Activated CD8-positive, alpha-beta memory T cell treated with anti-CD3 and anti-CD28 coated beads, Interleukin-2, amount 10 ng/mL, durations not matched to agents 7 days and 5 days (primary cell): ENCODE results near the gene FPR1. TPM values are rescaled to one million over a fixed set of nuclear protein-coding genes. Genes with fewer than 3 reads are reported as not detected.
A peak's percentile ranks its signal among the peaks of the same experiment; 100 is the strongest.

ENCODE experiments used
- ATAC-seq: fragments of 150-1000 bp; cut with Tn5 transposase; one replicate; pipeline ENCODE4 v1.10.0; 2021; ENCODE audit warnings: moderate library complexity
- CTCF ChIA-PET: fragments of 350-600 bp; sonication (Branson Sonifier 250); formaldehyde crosslinking; loops from one replicate; lab custom pipeline; 2021; ENCODE audit warnings: antibody characterized with exemption; lab: Charles Lee
- DNase-seq: peaks from one replicate; pipeline ENCODE4 v3.0.0-alpha.2; 2020
- H3K27ac Mint-ChIP-seq: one replicate; pipeline ENCODE4 v1.8.0; 2021; ENCODE audit warnings: mild to moderate bottlenecking, mixed read lengths
- H3K27me3 Mint-ChIP-seq: one replicate; pipeline ENCODE4 v1.8.0; 2021; ENCODE audit warnings: mixed read lengths
- H3K36me3 Mint-ChIP-seq: one replicate; pipeline ENCODE4 v1.8.0; 2021; ENCODE audit warnings: mild to moderate bottlenecking, mixed read lengths
- H3K4me1 Mint-ChIP-seq: one replicate; pipeline ENCODE4 v1.8.0; 2021; ENCODE audit warnings: mixed read lengths
- H3K4me3 Mint-ChIP-seq: one replicate; pipeline ENCODE4 v1.8.0; 2021; ENCODE audit warnings: mild to moderate bottlenecking, moderate library complexity, mixed read lengths
- H3K9me3 Mint-ChIP-seq: one replicate; pipeline ENCODE4 v1.8.0; 2022; ENCODE audit warnings: low read depth, mixed read lengths
- total RNA-seq, 2 experiments: library from RNA; stranded (reverse); gene quantifications; one replicate each; pipeline ENCODE4 v1.2.3, GENCODE V29; 2021

Gene FPR1
- total RNA-seq, 2 experiments from 2014 or later, result not detected

DNA sequence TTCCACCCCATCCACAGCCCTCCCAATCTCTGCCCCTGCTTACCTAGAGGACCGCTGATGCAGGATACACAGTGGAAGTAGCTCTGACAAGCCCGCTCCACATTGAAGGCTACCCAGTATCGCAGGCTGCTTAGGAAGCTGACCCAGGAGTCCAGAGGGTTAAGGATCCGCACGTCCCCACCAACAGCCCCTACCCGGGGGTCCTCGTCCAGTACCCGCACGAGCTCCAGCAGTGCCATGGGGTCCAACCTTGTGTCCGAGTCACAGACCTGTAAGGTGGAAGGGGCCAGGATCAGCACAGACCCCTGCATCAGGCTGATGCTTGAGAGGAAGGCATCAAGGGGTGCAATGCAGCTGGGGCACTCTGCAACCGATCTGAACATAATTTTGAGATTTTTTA lies 34.8 kb downstream of the FPR1 start:
- H3K36me3 Mint-ChIP-seq, result peaks cover 5% of the 10 kb centered on the region
- CTCF ChIA-PET, result no interaction called here
- peaks cover 3% of the 10 kb centered on the region for H3K9me3 Mint-ChIP-seq
- DNase-seq (no peak), ATAC-seq (no peak)
- no peaks in the 10 kb centered on the region for H3K4me1 Mint-ChIP-seq
- H3K27me3 Mint-ChIP-seq, result peaks cover 26% of the 10 kb centered on the region
- no peak overlapping the region for H3K4me3 Mint-ChIP-seq
- no peak overlapping the region for H3K27ac Mint-ChIP-seq

DNA sequence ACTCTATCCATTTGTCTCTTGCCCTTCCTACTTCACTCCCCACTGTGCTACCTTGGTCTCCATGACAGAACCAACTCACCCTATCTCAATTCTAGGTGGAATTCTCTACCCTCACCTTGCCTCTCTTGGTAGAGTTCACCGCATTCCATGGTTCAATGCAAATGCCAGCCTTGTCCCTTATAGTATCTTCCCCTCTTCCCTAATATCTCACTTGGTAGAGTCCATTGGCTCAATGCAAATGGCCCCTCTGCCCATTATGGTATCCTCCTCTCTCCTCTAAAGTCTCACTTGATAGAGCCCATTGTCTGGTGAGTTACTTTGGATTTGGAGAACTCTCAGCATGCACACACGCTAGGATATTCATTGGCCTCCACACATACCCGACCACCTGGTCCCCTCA lies 35.8 kb downstream of the FPR1 start:
- ATAC-seq (no peak), DNase-seq (no peak)
- no peaks in the 10 kb centered on the region for H3K4me1 Mint-ChIP-seq
- H3K27ac Mint-ChIP-seq, result no peak overlapping the region
- peaks cover 5% of the 10 kb centered on the region for H3K36me3 Mint-ChIP-seq
- H3K27me3 Mint-ChIP-seq, result peaks cover 26% of the 10 kb centered on the region
- H3K9me3 Mint-ChIP-seq, result peaks cover 3% of the 10 kb centered on the region
- CTCF ChIA-PET, result no interaction called here
- H3K4me3 Mint-ChIP-seq, result no peak overlapping the region

DNA sequence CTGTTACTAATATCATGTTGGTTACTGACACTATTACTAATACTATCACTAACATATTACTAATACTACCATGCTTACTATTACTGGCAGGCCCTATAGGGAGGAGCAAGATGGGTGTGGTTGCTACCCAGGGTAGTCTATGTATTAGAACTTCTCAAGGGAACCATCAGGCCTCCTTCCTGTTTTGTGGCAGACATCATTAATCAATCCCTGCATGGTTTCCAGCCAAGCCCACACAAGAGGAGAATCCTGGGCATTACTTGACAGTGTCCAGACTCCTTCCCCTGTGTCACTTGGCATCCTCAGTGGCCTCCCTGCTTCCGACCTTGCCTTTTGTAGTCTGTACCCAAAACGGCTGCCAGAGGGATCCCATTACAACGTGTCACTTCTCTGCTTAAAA lies 36.8 kb downstream of the FPR1 start:
- Mint-ChIP-seq H3K27me3 (peaks cover 26% of the 10 kb centered on the region), H3K4me3 (no peak overlapping the region), H3K36me3 (peaks cover 3% of the 10 kb centered on the region), H3K4me1 (no peaks in the 10 kb centered on the region), H3K27ac (no peak overlapping the region), H3K9me3 (peaks cover 3% of the 10 kb centered on the region)
- ATAC-seq, result no peak
- DNase-seq, result no peak
- CTCF ChIA-PET, result no interaction called here

DNA sequence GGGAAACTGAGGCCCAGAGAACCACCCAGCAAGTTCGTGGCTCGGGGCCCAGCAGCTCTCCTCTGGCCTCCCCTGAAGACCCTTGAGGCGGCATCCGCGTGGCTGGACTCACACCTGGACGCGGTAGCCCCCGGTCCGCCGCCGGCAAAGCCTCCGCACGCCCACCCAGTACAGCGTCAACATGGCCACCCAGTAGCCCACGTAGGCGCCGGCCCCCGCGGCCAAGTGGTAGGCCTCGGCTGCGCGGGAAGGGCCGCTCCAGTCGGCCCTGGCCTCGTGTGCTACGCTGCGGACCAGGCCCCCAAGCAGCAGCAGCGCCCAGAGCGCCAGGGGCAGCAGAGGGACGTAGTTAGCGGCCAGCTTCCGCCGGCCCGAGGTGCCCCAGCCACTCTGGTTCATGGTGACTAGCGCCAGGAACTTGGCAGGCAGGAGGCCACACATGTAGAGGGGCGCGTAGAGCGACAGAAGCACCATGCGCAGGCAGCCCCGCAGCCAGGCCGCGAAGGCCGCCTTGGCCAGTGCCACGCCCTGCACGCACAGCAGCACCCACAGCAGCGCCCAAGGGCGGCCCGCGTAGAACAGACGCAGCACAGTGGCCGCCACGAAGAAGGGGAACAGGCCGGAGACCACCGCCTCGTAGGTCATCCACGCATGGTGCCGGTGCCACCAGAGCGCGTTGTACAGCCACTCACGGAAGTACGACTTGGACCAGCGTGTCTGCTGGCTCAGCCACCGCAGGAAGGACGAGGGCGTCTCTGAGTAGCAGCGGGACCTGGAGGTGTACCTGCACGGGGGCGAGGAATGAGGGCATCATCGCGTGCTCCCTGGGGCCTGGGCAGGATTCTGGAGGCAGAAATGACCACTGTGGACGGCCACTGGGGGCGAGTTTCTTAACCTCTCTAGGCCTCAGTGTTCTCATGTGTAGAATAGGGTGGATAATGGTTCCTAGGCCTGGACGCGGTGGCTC lies 38.1 kb downstream of the FPR1 start:
- peaks cover 18% of the 10 kb centered on the region for H3K27me3 Mint-ChIP-seq
- H3K27ac Mint-ChIP-seq, result no peak overlapping the region
- ATAC-seq (no peak), DNase-seq (no peak)
- no peak overlapping the region for H3K4me3 Mint-ChIP-seq
- no peaks in the 10 kb centered on the region for H3K9me3 Mint-ChIP-seq
- no peaks in the 10 kb centered on the region for H3K36me3 Mint-ChIP-seq
- H3K4me1 Mint-ChIP-seq, result no peaks in the 10 kb centered on the region
- CTCF ChIA-PET, result no interaction called here

DNA sequence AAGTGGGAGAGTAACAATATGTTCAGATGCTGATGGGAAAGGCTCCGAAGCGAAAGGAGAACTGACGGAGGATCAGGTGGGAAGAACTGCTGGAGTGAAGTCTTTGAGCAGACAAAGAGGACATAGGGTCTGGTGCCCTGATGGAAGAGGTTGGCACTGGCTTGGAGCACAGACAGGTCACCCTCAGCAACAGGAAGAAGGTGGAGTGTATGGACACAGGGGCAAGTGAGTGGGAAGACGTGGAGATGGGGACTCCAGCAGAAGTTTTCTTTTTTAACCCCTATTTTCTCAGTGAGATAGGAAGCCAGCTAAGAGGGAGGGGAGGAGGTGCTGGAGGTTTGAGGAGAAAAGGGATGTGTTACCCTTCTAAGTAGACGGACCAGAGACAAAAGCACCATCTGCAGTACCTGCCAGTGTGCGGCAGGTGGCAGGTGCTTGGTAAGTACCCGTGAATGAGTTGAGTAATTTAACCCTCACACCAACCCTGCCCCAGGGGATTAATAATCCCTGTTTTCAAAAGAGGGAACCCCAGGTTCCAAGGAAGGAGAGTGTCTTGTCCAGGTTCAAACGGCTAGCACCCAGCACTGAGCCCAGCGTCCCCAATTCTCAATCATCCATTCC lies 39.1 kb downstream of the FPR1 start:
- H3K4me1 Mint-ChIP-seq, result no peaks in the 10 kb centered on the region
- ATAC-seq (no peak), DNase-seq (no peak)
- H3K27ac Mint-ChIP-seq, result no peak overlapping the region
- H3K27me3 Mint-ChIP-seq, result peaks cover 11% of the 10 kb centered on the region
- no peak overlapping the region for H3K4me3 Mint-ChIP-seq
- CTCF ChIA-PET, result no interaction called here
- H3K36me3 Mint-ChIP-seq, result no peaks in the 10 kb centered on the region
- no peaks in the 10 kb centered on the region for H3K9me3 Mint-ChIP-seq

DNA sequence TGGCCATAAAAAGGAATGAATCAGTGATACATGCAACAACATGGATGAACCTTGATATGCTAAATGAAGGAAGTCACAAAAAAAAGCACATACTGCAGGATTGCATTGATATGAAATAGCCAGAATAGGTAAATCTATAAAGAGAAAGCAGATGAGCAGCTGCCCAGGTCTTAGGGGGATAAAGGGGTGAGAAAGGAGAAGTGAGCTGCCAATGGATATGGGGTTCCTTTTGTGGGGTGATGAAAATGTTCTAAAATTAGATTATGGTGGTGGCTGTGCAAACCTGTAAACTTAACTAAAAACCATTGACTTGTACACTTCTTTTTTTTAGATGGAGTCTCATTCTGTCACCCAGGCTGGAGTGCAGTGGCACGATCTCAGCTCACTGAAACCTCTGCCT lies 40.0 kb downstream of the FPR1 start:
- no peak overlapping the region for H3K4me3 Mint-ChIP-seq
- H3K4me1 Mint-ChIP-seq, result no peaks in the 10 kb centered on the region
- H3K9me3 Mint-ChIP-seq, result no peaks in the 10 kb centered on the region
- CTCF ChIA-PET, result no interaction called here
- DNase-seq, result no peak
- ATAC-seq, result no peak
- H3K36me3 Mint-ChIP-seq, result peaks cover 2% of the 10 kb centered on the region
- no peak overlapping the region for H3K27ac Mint-ChIP-seq
- peaks cover 9% of the 10 kb centered on the region for H3K27me3 Mint-ChIP-seq

DNA sequence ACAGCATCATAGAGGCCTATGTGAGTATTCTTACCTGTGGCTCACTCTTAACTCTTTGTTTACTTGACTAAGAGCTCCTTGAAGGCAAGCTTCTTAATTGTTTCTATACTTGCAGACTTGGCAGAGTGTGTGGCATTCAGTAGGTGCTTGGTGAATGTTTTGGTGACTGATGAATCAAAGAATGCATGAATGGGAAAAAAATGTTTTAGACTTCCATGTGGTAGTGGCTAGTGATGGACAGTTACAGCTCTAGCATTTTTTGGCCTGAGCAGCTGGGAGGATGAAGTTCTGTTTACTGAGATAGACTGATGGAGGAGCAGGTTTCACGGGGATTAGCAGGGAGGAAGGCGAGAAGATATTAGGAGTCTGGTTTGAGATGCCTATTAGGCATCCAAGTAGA lies 41.5 kb downstream of the FPR1 start:
- H3K9me3 Mint-ChIP-seq, result no peaks in the 10 kb centered on the region
- peaks cover 3% of the 10 kb centered on the region for H3K4me1 Mint-ChIP-seq
- DNase-seq (no peak), ATAC-seq (no peak)
- CTCF ChIA-PET, result interaction anchor here (1.2 kb wide), 1 partner anchor 11 kb away, joined by 4 read pairs; no protein-coding TSS in a partner anchor
- H3K4me3 Mint-ChIP-seq, result no peak overlapping the region
- H3K36me3 Mint-ChIP-seq, result peaks cover 12% of the 10 kb centered on the region
- H3K27me3 Mint-ChIP-seq, result peaks cover 9% of the 10 kb centered on the region
- no peak overlapping the region for H3K27ac Mint-ChIP-seq

DNA sequence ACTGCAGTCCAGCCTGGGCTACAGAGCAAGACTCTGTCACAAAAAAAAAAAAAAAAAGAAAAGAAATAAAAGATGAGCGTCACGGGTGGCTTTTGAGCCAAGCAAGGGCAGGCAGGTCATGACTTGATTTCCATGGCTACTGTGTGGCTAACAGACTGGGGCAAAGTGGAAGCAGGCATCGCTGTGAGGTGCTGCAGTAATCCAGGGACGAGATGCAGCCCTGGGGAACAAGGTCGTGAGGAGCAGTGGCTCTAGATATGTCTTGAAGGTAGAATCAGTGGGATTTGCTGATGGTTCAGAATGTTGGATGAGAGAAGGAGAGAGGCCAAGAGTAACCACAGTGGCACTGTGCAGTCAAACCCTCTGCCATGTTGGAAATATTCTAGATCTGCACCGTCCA lies 42.1 kb downstream of the FPR1 start:
- Mint-ChIP-seq H3K4me3 (no peak overlapping the region), H3K4me1 (peaks cover 6% of the 10 kb centered on the region), H3K27me3 (peaks cover 9% of the 10 kb centered on the region), H3K36me3 (peaks cover 15% of the 10 kb centered on the region), H3K9me3 (no peaks in the 10 kb centered on the region), H3K27ac (no peak overlapping the region)
- DNase-seq (no peak), ATAC-seq (no peak)
- CTCF ChIA-PET, result no interaction called here

DNA sequence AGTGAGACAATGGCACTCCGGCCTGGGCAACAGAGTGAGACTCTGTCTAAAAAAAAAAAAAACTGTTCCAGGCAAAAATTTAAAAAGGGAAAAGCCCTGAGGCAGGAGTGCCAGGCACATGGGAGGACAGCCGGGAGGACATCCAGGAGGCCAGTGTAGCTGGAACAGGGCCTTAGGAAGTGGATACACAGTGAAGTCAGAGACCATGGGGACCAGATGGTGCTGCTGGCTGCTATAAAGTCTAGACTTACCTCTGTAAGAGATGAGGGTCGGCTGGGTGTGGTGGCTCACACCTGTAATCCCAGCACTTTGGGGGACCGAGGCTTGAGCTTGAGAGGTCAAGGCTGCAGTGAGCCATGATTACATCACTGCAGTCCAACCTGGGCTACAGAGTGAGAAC lies 42.9 kb downstream of the FPR1 start:
- H3K4me1 Mint-ChIP-seq, result peaks cover 6% of the 10 kb centered on the region
- DNase-seq (no peak), ATAC-seq (no peak)
- no peak overlapping the region for H3K4me3 Mint-ChIP-seq
- H3K27ac Mint-ChIP-seq, result no peak overlapping the region
- no peaks in the 10 kb centered on the region for H3K9me3 Mint-ChIP-seq
- peaks cover 9% of the 10 kb centered on the region for H3K27me3 Mint-ChIP-seq
- peaks cover 15% of the 10 kb centered on the region for H3K36me3 Mint-ChIP-seq
- CTCF ChIA-PET, result interaction anchor here (0.7 kb wide), 1 partner anchor 25 kb away, joined by 3 read pairs; no protein-coding TSS in a partner anchor

DNA sequence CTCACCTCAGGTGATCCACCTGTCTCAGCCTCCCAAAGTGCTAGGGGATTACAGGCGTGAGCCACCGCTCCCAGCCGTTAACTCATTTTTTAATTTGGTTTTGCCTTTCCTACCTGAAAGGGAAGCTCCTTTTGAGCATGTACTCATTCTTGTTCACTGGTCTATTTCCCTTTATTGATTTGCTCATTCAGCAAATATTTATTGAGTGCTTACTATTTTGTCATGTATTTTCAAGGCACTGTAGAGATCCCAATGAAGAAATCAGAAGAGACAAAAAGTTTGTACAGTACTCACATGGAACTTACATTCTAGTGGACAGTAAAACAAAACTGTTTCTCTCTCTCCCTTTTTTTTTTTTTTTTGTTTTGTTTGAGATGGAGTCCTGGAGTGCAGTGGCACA lies 44.8 kb downstream of the FPR1 start:
- H3K9me3 Mint-ChIP-seq, result peaks cover 3% of the 10 kb centered on the region
- H3K27ac Mint-ChIP-seq, result no peak overlapping the region
- no peak overlapping the region for H3K4me3 Mint-ChIP-seq
- ATAC-seq (no peak), DNase-seq (no peak)
- H3K36me3 Mint-ChIP-seq, result peaks cover 15% of the 10 kb centered on the region
- CTCF ChIA-PET, result no interaction called here
- peaks cover 19% of the 10 kb centered on the region for H3K27me3 Mint-ChIP-seq
- peaks cover 15% of the 10 kb centered on the region for H3K4me1 Mint-ChIP-seq

DNA sequence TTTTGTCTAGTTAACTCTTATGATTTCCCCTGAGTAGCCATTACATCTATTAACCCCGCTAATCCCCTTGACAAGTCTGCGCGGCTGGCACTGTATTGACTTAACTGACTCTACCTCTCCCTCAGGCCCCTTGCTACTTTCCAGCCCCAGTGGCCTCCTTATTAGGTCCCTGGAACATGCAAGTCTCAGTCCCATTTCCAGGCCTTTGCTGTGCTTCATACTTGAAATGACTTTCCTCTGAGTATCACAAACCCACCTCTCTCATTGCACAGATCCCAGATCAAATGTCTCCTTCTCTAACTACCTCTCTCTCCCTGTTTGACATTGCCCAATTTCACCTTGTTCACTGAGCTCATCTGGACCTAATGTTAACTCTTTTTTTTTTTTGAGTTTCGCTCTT lies 45.4 kb downstream of the FPR1 start:
- Mint-ChIP-seq H3K4me3 (peak overlapping the region; percentile 36), H3K36me3 (peaks cover 15% of the 10 kb centered on the region), H3K4me1 (peaks cover 15% of the 10 kb centered on the region), H3K27ac (peak overlapping the region; percentile 22), H3K27me3 (peaks cover 19% of the 10 kb centered on the region), H3K9me3 (peaks cover 3% of the 10 kb centered on the region)
- CTCF ChIA-PET, result no interaction called here
- DNase-seq, result no peak
- no peak for ATAC-seq

DNA sequence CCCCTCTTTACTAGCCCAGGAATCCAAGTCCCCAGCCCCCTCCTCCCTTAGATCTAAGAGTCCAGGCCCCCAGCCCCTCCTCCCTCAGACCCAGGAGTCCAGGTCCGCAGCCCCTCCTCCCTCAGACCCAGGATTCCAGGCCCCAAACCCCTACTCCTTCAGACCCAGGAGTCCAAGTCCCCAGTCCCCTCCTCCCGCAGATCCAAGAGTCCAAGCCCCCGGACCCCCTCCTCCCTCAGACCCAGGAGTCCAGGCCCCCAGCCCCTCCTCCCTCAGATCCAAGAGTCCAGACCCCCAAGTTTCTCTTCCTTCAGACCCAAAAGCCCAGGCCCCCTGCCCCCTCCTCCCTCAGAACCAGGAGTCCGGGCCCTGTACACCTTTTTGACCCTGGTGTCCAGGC lies 47.1 kb downstream of the FPR1 start:
- CTCF ChIA-PET, result interaction anchor here (0.8 to 2.5 kb wide), 7 partner anchors 14 to 283 kb away, joined by 3 to 12 read pairs (median 5); no protein-coding TSS in a partner anchor
- H3K4me3 Mint-ChIP-seq, result peak overlapping the region; percentile 83
- no peak for ATAC-seq
- peaks cover 6% of the 10 kb centered on the region for H3K9me3 Mint-ChIP-seq
- H3K4me1 Mint-ChIP-seq, result peaks cover 15% of the 10 kb centered on the region
- DNase-seq, result no peak
- H3K27me3 Mint-ChIP-seq, result peaks cover 10% of the 10 kb centered on the region
- peaks cover 15% of the 10 kb centered on the region for H3K36me3 Mint-ChIP-seq
- peak overlapping the region; percentile 89 for H3K27ac Mint-ChIP-seq

DNA sequence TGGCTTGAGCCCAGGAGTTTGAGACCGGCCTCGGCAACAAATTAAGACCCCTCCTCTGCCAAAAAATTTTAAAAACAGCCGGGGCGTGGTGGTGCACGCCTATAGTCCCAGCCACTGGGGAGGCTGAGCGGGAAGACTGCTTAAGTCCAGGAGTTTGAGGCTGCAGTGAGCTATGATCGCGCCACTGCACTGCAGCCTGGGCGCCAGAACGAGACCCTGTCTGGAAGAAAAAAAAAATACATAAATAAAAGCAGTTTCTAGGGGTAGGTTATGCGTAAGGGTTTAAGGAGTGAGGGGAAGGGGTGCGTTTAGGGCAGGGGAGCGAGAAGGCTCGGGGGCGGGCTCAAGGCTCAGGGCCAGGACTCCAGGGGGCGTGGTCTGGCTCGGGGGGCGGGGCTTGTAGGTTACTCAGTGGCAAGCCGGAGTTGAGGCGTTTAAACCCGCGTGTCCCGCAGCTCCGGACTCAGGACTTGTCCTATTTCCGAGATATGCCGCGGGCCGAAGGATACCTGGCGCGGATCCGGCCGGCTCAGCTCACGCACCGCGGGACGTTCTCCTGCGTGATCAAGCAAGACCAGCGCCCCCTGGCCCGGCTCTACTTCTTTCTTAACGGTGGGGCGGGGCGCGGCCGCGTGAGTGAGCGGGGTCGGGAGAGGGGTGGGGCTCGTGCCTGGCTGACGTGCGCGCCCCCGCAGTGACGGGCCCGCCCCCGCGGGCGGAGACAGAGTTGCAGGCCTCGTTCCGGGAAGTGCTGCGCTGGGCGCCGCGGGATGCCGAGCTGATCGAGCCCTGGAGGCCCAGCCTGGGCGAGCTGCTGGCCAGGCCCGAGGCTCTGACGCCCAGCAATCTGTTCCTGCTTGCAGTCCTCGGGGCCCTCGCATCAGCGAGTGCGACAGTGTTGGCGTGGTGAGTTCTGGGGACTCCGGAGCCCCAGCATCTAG lies 47.8 kb downstream of the FPR1 start:
- ATAC-seq, result peak; percentile 98
- Mint-ChIP-seq H3K4me3 (peak overlapping the region; percentile 83), H3K27ac (peak overlapping the region; percentile 89)

More for the DNA sequence above, 47.8 kb downstream of the FPR1 start:
- CTCF ChIA-PET, result interaction anchor here (0.8 to 2.5 kb wide), 8 partner anchors 14 to 282 kb away, joined by 3 to 12 read pairs (median 5); no protein-coding TSS in a partner anchor
- Mint-ChIP-seq H3K27me3 (peaks cover 10% of the 10 kb centered on the region), H3K36me3 (peaks cover 15% of the 10 kb centered on the region), H3K4me1 (peaks cover 15% of the 10 kb centered on the region), H3K9me3 (peaks cover 6% of the 10 kb centered on the region)
- DNase-seq, result peak; percentile 96
